Activated gamma-delta T cell treated with anti-CD3 and anti-CD28 coated beads, Interleukin-2, amount 50 U/mL, for 16 hours (primary cell): Measurements from ENCODE around the gene C9orf153.
"Not testable (repeated sequence)": the region's sequence is repeated elsewhere in the genome, so short reads cannot be mapped to it uniquely, and the experiment has no call there.

Experiments
- DNase-seq: peaks from one replicate; pipeline ENCODE4 v3.0.0-alpha.2; 2020; ENCODE audit warnings: low read depth

The C9orf153 gene

GRCh38 chr9:86263876-86264275, 4.4 kb upstream of the C9orf153 start:
- DNase-seq = no peak

DNA sequence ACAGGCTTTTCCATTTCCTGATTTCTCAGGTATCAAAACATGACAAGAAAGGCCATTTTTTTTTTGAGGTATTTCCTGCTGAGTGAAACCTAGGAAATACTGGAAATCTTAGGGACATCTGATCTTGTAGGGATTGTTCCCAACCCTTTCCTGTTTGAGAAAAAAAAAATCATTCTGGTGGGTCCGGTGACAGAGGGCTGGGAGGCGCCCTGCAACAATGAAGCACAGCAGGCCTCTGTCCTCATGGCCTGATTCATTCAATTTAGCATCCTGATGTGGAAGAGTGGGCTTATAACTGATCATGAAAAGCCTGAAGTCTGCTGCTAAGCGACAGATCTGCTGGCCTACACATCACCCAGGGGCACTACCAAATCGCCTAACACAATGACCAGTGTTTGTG, 3.0 kb upstream of the C9orf153 start:
- DNase-seq = no peak

GRCh38 chr9:86257391-86257790, 2.1 kb downstream of the C9orf153 start:
- DNase-seq = no peak

GRCh38 chr9:86256653-86257052, 2.8 kb downstream of the C9orf153 start:
- DNase-seq = no peak

DNA sequence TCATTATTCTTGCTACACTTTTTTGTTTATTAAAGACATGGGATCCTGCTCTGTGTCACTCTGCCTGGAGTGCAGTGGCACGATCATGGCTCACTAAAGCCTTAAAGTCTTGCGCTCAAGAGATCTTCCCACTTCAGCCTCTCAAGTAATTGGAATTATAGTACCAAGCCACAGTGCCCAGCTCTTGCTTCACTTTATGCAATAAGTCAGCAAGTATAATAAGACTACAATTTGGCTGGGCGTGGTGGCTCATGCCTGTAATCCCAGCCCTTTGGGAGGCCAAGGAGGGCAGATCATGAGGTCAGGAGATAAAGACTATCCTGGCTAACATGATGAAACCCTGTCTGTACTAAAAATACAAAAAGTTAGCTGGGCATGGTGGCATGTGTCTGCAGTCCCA, 5.9 kb downstream of the C9orf153 start:
- DNase-seq = no peak

GRCh38 chr9:86252870-86253269, 6.6 kb downstream of the C9orf153 start:
- DNase-seq = no peak

- DNase-seq = no peak
Measured at GRCh38 chr9:86250123-86250522, 9.3 kb downstream of the C9orf153 start.

DNA sequence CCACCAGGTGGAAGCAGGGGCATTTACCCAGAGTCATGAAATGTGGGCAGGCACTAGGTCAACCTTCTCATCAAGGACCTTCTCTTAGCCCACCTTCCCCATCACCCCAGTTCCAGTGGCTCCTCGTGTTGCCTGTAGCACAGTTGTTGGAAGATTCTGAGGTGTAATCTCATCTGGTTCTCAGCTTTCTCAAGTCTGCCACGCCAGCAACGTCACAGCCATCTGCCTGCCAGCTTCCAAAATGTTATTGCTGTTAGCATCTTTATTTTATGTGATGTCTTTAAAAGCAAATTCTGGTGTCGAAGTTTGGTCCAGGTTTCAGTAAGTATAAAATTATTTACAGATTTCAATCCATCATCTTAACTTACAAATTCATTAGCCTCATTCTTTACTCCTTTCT, 10.7 kb downstream of the C9orf153 start:
- no peak for DNase-seq

- no peak for DNase-seq
Measured at GRCh38 chr9:86246752-86247161, 12.7 kb downstream of the C9orf153 start.

- DNase-seq = no peak
Measured at GRCh38 chr9:86242071-86242470, 17.4 kb downstream of the C9orf153 start.

GRCh38 chr9:86241216-86241615, 18.2 kb downstream of the C9orf153 start:
- no peak for DNase-seq

- DNase-seq = no peak
Measured at GRCh38 chr9:86238861-86239770, 20.3 kb downstream of the C9orf153 start.

DNA sequence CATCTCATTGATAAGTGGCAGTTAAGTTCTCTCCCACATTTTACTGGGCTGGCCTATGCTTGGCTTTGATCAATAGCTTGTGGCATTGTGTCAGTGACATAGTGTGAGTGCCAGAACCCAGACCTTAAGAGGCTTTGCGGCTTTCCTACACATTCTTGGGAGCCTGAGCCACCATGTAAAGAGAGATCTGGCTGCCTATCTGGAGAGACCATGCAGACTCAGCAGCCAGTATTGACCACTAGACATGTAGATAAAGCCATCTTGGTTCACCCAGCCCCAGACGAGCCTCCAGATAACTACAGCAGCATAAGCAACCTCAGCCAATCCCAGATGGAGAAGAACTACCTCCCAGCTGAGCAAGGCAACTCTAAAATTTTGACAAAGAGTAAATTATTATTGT, 28.6 kb downstream of the C9orf153 start:
- no peak for DNase-seq

GRCh38 chr9:86222667-86223066, 36.8 kb downstream of the C9orf153 start:
- DNase-seq = no peak

DNA sequence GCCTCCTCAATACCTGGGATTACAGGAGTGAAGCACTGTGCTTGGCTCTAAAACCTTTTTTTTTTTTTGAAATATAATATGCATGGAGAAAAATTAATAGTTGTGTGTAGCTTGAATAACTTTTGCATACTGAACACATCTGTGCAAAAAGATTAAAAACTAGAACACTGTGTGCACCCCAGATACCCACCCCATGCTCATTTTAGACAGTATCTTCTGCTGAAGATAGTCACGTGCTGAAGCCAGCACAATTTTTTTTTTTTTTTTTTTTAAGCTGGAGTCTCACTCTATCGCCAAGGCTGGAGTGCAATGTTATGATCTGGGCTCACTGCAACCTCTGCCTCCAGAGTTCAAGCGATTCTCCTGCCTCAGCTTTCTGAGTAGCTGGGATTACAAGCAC, 39.9 kb downstream of the C9orf153 start:
- no peak for DNase-seq

DNA sequence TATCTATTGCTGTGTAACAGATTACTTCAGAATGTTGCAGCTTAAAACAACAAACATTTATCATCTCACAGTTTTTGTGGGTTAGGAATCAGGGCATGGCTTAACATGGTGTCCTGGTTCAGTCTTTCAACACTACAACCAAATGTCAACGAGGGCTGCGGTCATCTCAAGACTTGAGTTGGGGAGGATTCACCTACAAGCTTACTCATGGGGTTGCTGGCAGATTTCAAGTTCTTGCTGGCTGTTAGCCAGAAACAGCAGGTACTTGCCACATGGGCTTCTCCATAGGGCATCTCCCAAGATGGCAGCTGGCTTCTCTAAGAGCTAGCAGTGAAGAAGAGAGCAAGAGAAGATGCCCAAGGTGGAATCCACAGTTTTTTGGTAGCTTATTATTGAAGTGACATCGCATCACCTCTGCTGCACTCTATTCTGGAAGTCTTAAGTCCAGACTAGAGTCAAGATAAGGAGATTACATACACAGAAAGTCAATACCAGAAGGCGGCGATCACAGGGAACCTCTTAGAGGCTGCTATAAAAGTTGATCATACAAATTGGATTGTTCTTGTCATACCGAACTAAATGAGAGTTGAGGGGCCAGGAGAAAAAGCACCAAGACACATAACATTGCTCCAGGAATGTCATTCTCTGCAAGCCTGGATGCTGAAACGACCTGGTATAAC, 42.2 kb downstream of the C9orf153 start:
- no peak for DNase-seq

GRCh38 chr9:86207193-86207592, 52.3 kb downstream of the C9orf153 start:
- no peak for DNase-seq

DNA sequence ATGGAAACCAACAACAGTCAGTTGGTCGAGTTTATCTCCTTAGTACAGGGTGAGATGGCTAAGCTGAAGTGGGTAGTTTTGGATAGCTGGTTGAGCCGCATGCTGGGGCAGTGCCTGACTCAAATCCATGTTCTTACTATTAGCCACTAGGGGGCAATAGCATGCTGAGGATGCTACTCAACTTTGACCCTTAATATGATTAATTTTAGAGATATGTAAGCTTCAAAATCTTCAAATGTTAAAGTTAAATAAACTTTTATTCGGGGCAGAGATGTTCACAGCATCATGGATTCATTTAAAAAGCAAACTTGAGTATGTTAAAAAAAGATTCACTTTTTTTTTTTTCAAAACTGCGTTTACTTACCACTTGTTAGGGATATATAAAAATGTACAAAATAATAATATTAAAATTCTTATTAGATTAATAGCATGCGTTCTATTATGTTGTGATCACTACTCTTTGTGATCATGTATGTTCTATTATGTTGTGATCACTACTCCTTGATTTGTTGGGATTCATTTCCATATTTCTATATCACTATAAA, 57.0 kb downstream of the C9orf153 start:
- DNase-seq = no peak

- no peak for DNase-seq
Measured at GRCh38 chr9:86201474-86202337, 57.8 kb downstream of the C9orf153 start.

DNA sequence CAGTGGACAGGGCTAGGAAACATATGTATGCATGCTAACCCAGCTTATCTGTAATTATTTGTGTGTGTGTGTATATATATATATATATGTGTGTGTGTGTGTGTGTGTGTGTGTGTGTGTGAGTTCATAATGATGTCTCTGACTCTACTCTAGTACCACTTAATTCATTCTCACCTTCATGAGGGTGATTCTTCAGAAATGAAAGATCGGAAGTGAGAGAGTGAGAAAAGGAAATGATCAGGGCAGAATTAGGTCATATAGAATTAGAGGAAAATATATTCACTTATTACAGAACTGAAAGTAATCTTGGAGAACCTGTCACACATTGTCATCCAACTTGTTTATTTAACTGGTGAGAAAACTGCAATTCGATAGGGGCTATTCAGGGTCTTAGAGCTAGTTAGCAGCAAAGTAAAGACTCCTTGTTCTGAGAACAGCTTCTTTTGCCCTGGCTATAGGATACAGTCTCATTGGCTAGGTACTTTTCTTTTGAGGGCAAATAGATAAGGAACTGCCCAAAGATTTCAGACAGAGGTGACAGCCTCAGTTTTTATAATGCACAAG, 58.8 kb downstream of the C9orf153 start:
- DNase-seq = no peak

DNA sequence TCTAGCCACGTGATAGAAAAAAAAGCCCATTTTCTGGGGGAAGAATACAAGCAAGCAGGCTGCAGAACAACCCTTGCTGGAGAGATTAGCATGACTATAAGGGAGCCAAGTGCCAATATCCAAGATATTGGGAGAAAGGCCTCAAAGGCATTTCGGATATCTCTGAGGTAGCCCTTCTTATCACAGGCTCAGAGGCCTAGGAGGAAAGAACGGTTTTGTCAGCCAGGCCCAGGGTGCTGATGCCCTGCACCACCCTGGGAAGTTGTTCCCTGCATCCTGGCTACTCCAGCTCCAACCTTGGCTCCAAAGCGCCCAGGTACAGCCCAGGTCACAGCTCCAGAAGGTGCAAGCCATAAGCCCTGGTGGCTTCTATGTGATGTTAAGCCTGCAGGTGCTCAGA, 66.4 kb downstream of the C9orf153 start:
- DNase-seq = no peak

- DNase-seq = not testable (repeated sequence)
Measured at GRCh38 chr9:86190700-86191099, 68.8 kb downstream of the C9orf153 start.
